HCT116 (cell line): ENCODE data around the gene EIF3A. TPM values are rescaled to one million over a fixed set of nuclear protein-coding genes. Genes with fewer than 3 reads are reported as not detected.
A peak's percentile ranks its signal among the peaks of the same experiment; 100 is the strongest.

Source experiments
- ATAC-seq: fragments of 200-7000 bp; cut with Tn5 transposase; 2 replicates; pipeline ENCODE4 v1.9.1; 2020; ENCODE audit warnings: mild to moderate bottlenecking, moderate library complexity
- BruUV-seq: library from RNA; stranded (reverse); fragments of 400-500 nt; replicated peaks from 2 replicates; lab custom pipeline; 2021; lab: Mats Ljungman, UMichigan
- CTCF ChIA-PET: fragments of 300-600 bp; sonication (Branson Sonifier 250); formaldehyde crosslinking; loops from one replicate; lab custom pipeline; 2021; ENCODE audit warnings: antibody characterized with exemption; lab: Charles Lee
- POLR2A ChIA-PET: fragments of 300-600, 350-600 bp; sonication (Branson Sonifier 250); formaldehyde crosslinking; loops from one replicate; lab custom pipeline; 2021; ENCODE audit warnings: antibody characterized with exemption; lab: Charles Lee
- RAD21 ChIA-PET, 2 experiments: fragments of 300-600 bp; sonication (Branson Sonifier 250); formaldehyde crosslinking; loops; one replicate each; lab custom pipeline; 2023; ENCODE audit warnings: low total read pairs in 2 of 2; ENCODE audit not compliant: uncharacterized antibody in 2 of 2, unreplicated experiment in 2 of 2, low non-redundant PET in 1 of 2; lab: Charles Lee
- DNase-seq: peaks from one replicate; pipeline ENCODE4 v3.0.0-alpha.2; 2010; ENCODE audit warnings: low read depth, low spot score
- H2AFZ ChIP-seq: fragments of 200-600 bp; shearing (Covaris generic), sonication (generic); 2 replicates; pipeline ENCODE4 v1.6.1; 2017; ENCODE audit warnings: low read depth, mixed run types, mixed read lengths, antibody characterized with exemption, low read length; ENCODE audit not compliant: poor library complexity, severe bottlenecking
- H3K27ac ChIP-seq: 2 replicates; pipeline ENCODE4 v1.5.1; 2012; ENCODE audit warnings: low read depth, low read length
- H3K27me3 ChIP-seq: fragments of 200-600 bp; sonication (generic); 2 replicates; pipeline ENCODE4 v1.6.1; 2016; ENCODE audit warnings: mixed run types, low read length, mixed read lengths; ENCODE audit not compliant: insufficient read depth
- H3K36me3 ChIP-seq, 2 experiments: fragments of 200-500 bp in 1 of 2; fragments of 200-600 bp in 1 of 2; sonication (Bioruptor generic) in 1 of 2; sonication (generic) in 1 of 2; 2 replicates each; pipeline versions ENCODE4 v1.5.1 to v1.6.1; 2014 to 2016; ENCODE audit warnings: low read length in 2 of 2, inconsistent platforms in 1 of 2, mixed read lengths in 1 of 2, mixed run types in 1 of 2; ENCODE audit not compliant: insufficient read depth in 2 of 2, control insufficient read depth in 1 of 2
- H3K4me1 ChIP-seq, 2 experiments: fragments of 200-600 bp in 1 of 2; sonication (generic) in 1 of 2; 2 replicates each; pipeline versions ENCODE4 v1.5.1 to v1.6.1; 2012 to 2017; ENCODE audit warnings: low read length in 2 of 2, inconsistent platforms in 1 of 2, mild to moderate bottlenecking in 1 of 2, mixed read lengths in 1 of 2, mixed run types in 1 of 2, moderate library complexity in 1 of 2; ENCODE audit not compliant: insufficient read depth in 2 of 2, control insufficient read depth in 1 of 2
- H3K4me2 ChIP-seq: fragments of 200-600 bp; sonication (generic); 2 replicates; pipeline ENCODE4 v1.6.1; 2017; ENCODE audit warnings: mixed run types, low read length, mixed read lengths
- H3K4me3 ChIP-seq, 2 experiments: fragments of 200-600 bp in 1 of 2; sonication (generic) in 1 of 2; replicated peaks in 1 of 2; 2 replicates each; pipeline ENCODE4 v1.5.1; 2011 to 2016; ENCODE audit warnings: low read length in 2 of 2, control low read depth in 1 of 2, low read depth in 1 of 2, mild to moderate bottlenecking in 1 of 2, mixed read lengths in 1 of 2, mixed run types in 1 of 2
- H3K79me2 ChIP-seq: fragments of 200-600 bp; sonication (generic); 2 replicates; pipeline ENCODE4 v1.6.1; 2017; ENCODE audit warnings: mild to moderate bottlenecking, mixed run types, low read length, moderate library complexity, mixed read lengths; ENCODE audit not compliant: insufficient read depth
- H3K9ac ChIP-seq: fragments of 200-600 bp; sonication (generic); 2 replicates; pipeline ENCODE4 v1.6.1; 2016; ENCODE audit warnings: low read length, mixed read lengths
- H3K9me2 ChIP-seq: fragments of 200-600 bp; sonication (generic), shearing (Covaris generic); 2 replicates; pipeline ENCODE4 v1.6.1; 2017; ENCODE audit warnings: mixed run types, mild to moderate bottlenecking, moderate library complexity; ENCODE audit not compliant: insufficient read depth
- H3K9me3 ChIP-seq, 2 experiments: fragments of 200-500 bp in 1 of 2; fragments of 200-600 bp in 1 of 2; sonication (Bioruptor generic) in 1 of 2; sonication (generic) in 1 of 2; 2 replicates each; pipeline ENCODE4 v1.6.1; 2014 to 2017; ENCODE audit warnings: low read length in 2 of 2, mixed read lengths in 2 of 2, inconsistent platforms in 1 of 2, low read depth in 1 of 2, mild to moderate bottlenecking in 1 of 2, mixed run types in 1 of 2, moderate library complexity in 1 of 2; ENCODE audit not compliant: control insufficient read depth in 1 of 2, insufficient read depth in 1 of 2
- H4K20me1 ChIP-seq: fragments of 200-600 bp; sonication (generic), shearing (Covaris generic); 2 replicates; pipeline ENCODE4 v1.6.1; 2017; ENCODE audit warnings: mixed run types, mild to moderate bottlenecking, moderate library complexity; ENCODE audit not compliant: insufficient read depth
- ATF3 ChIP-seq: IDR thresholded peaks from 2 replicates; pipeline ENCODE4 v1.6.1; 2012
- CBX3 ChIP-seq: IDR thresholded peaks from 2 replicates; pipeline ENCODE4 v1.6.1; 2012; ENCODE audit warnings: low read depth
- CTCF ChIP-seq, 3 experiments: fragments of 200-600 bp in 1 of 3; sonication (generic) in 1 of 3; IDR thresholded peaks in 2 of 3; conservative IDR thresholded peaks in 1 of 3; 2 replicates each; pipeline ENCODE4 v1.5.1; 2012 to 2017; ENCODE audit warnings: low read depth in 2 of 3, low read length in 2 of 3, antibody characterized with exemption in 1 of 3, borderline replicate concordance in 1 of 3, control low read depth in 1 of 3, mild to moderate bottlenecking in 1 of 3, mixed read lengths in 1 of 3, mixed run types in 1 of 3, moderate library complexity in 1 of 3; ENCODE audit not compliant: insufficient read depth in 1 of 3
- ELF1 ChIP-seq: IDR thresholded peaks from 2 replicates; pipeline ENCODE4 v1.6.1; 2012; ENCODE audit warnings: low read depth, borderline replicate concordance
- EZH2 ChIP-seq: fragments of 200-600 bp; sonication (generic); IDR thresholded peaks from 2 replicates; pipeline ENCODE4 v1.6.1; 2017; ENCODE audit warnings: antibody characterized with exemption, mixed run types
- EZH2phosphoT487 ChIP-seq: fragments of 200-600 bp; IDR thresholded peaks from 2 replicates; pipeline ENCODE4 v1.6.1; 2018; ENCODE audit warnings: antibody characterized with exemption, borderline replicate concordance
- FOSL1 ChIP-seq: IDR thresholded peaks from 2 replicates; pipeline ENCODE4 v1.6.1; 2012; ENCODE audit warnings: low read depth
- JUND ChIP-seq: IDR thresholded peaks from 2 replicates; pipeline ENCODE4 v1.6.1; 2012
- POLR2A ChIP-seq: IDR thresholded peaks from 2 replicates; pipeline ENCODE4 v1.7.0; 2011; ENCODE audit warnings: borderline replicate concordance; ENCODE audit not compliant: insufficient read depth, insufficient read length; ENCODE audit errors: extremely low read depth
- POLR2AphosphoS5 ChIP-seq: IDR thresholded peaks from 2 replicates; pipeline ENCODE4 v1.6.1; 2011; ENCODE audit warnings: mild to moderate bottlenecking, low read depth, low read length, moderate library complexity
- RAD21 ChIP-seq: IDR thresholded peaks from 2 replicates; pipeline ENCODE4 v1.6.1; 2012; ENCODE audit warnings: low read depth, mild to moderate bottlenecking
- REST ChIP-seq: IDR thresholded peaks from 2 replicates; pipeline ENCODE4 v1.6.1; 2012; ENCODE audit warnings: low read depth
- SIN3A ChIP-seq: IDR thresholded peaks from 2 replicates; pipeline ENCODE4 v1.6.1; 2012; ENCODE audit warnings: low read depth
- SRF ChIP-seq: IDR thresholded peaks from 2 replicates; pipeline ENCODE4 v1.6.1; 2012; ENCODE audit warnings: low read depth
- TCF7L2 ChIP-seq: IDR thresholded peaks from 2 replicates; pipeline ENCODE4 v1.7.0; 2011; ENCODE audit warnings: borderline replicate concordance, inconsistent platforms; ENCODE audit not compliant: insufficient read depth, insufficient read length; ENCODE audit errors: extremely low read depth
- YY1 ChIP-seq: IDR thresholded peaks from 2 replicates; pipeline ENCODE4 v1.6.1; 2011; ENCODE audit warnings: low read length, low read depth, moderate library complexity, mild to moderate bottlenecking; ENCODE audit not compliant: insufficient replicate concordance; ENCODE audit errors: extremely low read depth
- ZBTB33 ChIP-seq: IDR thresholded peaks from 2 replicates; pipeline ENCODE4 v1.6.1; 2011; ENCODE audit warnings: mild to moderate bottlenecking, low read length, moderate library complexity; ENCODE audit not compliant: insufficient replicate concordance; ENCODE audit errors: extremely low read depth
- ZFX ChIP-seq: fragments of 450-650 bp; IDR thresholded peaks from 2 replicates; pipeline ENCODE4 v1.6.1; 2017
- intact Hi-C: fragments of 100-400 bp; cut with micrococcal nuclease; formaldehyde crosslinking; loops from 2 replicates; pipeline ENCODE4 v1.10.0; 2022
- total RNA-seq: library from RNA; stranded (reverse); gene quantifications from one replicate; pipeline ENCODE4 v1.2.1, GENCODE V29; 2021; ENCODE audit not compliant: unreplicated experiment

EIF3A gene
- total RNA-seq, 1 experiment from 2014 or later = 271 TPM

- ATAC-seq (no peak), DNase-seq (no peak)
- Histone ChIP-seq H3K9ac (no peak overlapping the region), H3K4me1 (peaks cover 41 to 63% of the 10 kb centered on the region in 2 experiments), H3K9me3 (no peaks in the 10 kb centered on the region), H3K27ac (no peak overlapping the region), H3K4me3 (no peak overlapping the region), H3K4me2 (peak overlapping the region; percentile 64), H3K79me2 (no peaks in the 10 kb centered on the region), H4K20me1 (no peaks in the 10 kb centered on the region), H3K9me2 (no peaks in the 10 kb centered on the region), H3K27me3 (no peaks in the 10 kb centered on the region), H3K36me3 (no peaks in the 10 kb centered on the region), H2AFZ (no peak overlapping the region)
- no TSS peak for BruUV-seq
- intact Hi-C loops = loop anchor here (5.0 kb wide), 1 partner anchor 456 kb away; no protein-coding TSS in a partner anchor
- POLR2A ChIA-PET = no interaction called here
- TF ChIP-seq ZFX (no peak), EZH2phosphoT487 (no peak), CTCF (IDR thresholded peaks at IDR 0.05 in 2 of 3, conservative IDR thresholded peaks at IDR 0.05 in 1 of 3; ENCODE audit: borderline replicate concordance in 1 of 3, insufficient read depth in 1 of 3, low read depth in 2 of 3, low read length in 2 of 3) (no peak), FOSL1 (no peak), POLR2AphosphoS5 (no peak), CBX3 (no peak), YY1 (no peak), POLR2A (no peak), JUND (no peak), TCF7L2 (no peak), REST (no peak), SIN3A (no peak), ZBTB33 (no peak), EZH2 (no peak), SRF (no peak), ATF3 (no peak), RAD21 (no peak), ELF1 (no peak)
- CTCF ChIA-PET = no interaction called here
- RAD21 ChIA-PET = no interaction called here
Observed at GRCh38 chr10:119023553-119023868, 57.1 kb downstream of the EIF3A start.
